Gastrocnemius medialis (tissue), 4 donors: Measurements from ENCODE around the gene PSTPIP1. TPM values are rescaled to one million over a fixed set of nuclear protein-coding genes. Genes with fewer than 3 reads are reported as not detected.
A peak's percentile ranks its signal among the peaks of the same experiment; 100 is the strongest.

Source experiments
- ATAC-seq, 2 donors: fragments of 150-250 bp; one replicate each; pipeline ENCODE4 v1.9.1; 2016
- DNase-seq, 2 donors: peaks; one replicate each; pipeline ENCODE4 v3.0.0-alpha.2; 2019
- H3K27ac ChIP-seq, 4 donors: fragments of 200-600 bp; sonication (generic); 1 replicate in 1 of 4; 2 replicates in 3 of 4; pipeline ENCODE4 v1.5.1; 2016 to 2018; ENCODE audit warnings: mild to moderate bottlenecking in 2 of 4, moderate library complexity in 1 of 4
- H3K27me3 ChIP-seq, 3 donors: fragments of 200-600 bp; sonication (generic) in 2 of 3; 1 replicate in 1 of 3; 2 replicates in 2 of 3; pipeline versions ENCODE4 v1.5.1 to v1.6.0; 2016 to 2019; ENCODE audit warnings: mild to moderate bottlenecking in 1 of 3, moderate library complexity in 1 of 3
- H3K36me3 ChIP-seq, 2 donors: fragments of 200-600 bp; sonication (generic) in 1 of 2; one replicate each; pipeline ENCODE4 v1.5.1; 2017 to 2018
- H3K4me1 ChIP-seq, 2 donors: fragments of 200-600 bp; sonication (generic) in 1 of 2; one replicate each; pipeline ENCODE4 v1.5.1; 2016 to 2017; ENCODE audit warnings: mild to moderate bottlenecking in 2 of 2
- H3K4me3 ChIP-seq, 4 donors: fragments of 200-600 bp; sonication (generic) in 3 of 4; 1 replicate in 1 of 4; 2 replicates in 3 of 4; pipeline ENCODE4 v1.5.1; 2016 to 2019; ENCODE audit warnings: mild to moderate bottlenecking in 2 of 4
- H3K9me3 ChIP-seq, 3 donors: fragments of 200-600 bp; sonication (generic) in 2 of 3; 1 replicate in 1 of 3; 2 replicates in 2 of 3; pipeline ENCODE4 v1.5.1; 2016 to 2019
- CTCF ChIP-seq, 5 experiments: fragments of 450-650 bp in 3 of 5; fragments of 200-600 bp in 2 of 5; sonication (generic) in 2 of 5; IDR thresholded peaks in 4 of 5; conservative IDR thresholded peaks in 1 of 5; 1 replicate in 4 of 5; 2 replicates in 1 of 5; pipeline ENCODE4 v1.5.1; 2016 to 2019; ENCODE audit warnings: antibody characterized with exemption in 5 of 5, mild to moderate bottlenecking in 3 of 5, moderate library complexity in 3 of 5
- POLR2A ChIP-seq, 2 donors: fragments of 450-650 bp; IDR thresholded peaks; one replicate each; pipeline ENCODE4 v1.6.1; 2017; ENCODE audit warnings: antibody characterized with exemption in 2 of 2, mild to moderate bottlenecking in 2 of 2, moderate library complexity in 2 of 2
- in situ Hi-C, 4 donors: fragments of 200-750 bp; cut with MboI; loops; one replicate each; pipeline versions ENCODE4 v1.15.0 to v1.8.0; 2017; ENCODE audit warnings: low sequenced_read_pairs in 4 of 4
- intact Hi-C: fragments of 100-400 bp; cut with DNase I; formaldehyde crosslinking; loops from one replicate; pipeline ENCODE4 v1.15.1; 2023; ENCODE audit warnings: low total_unique reads
- total RNA-seq, 4 donors: library from RNA; depleted of rRNA; stranded (reverse); fragments of >200 nt; gene quantifications; one replicate each; pipeline versions ENCODE4 v1.1.0 to v1.2.3, GENCODE V29; 2016

The PSTPIP1 gene
- total RNA-seq, 4 donors from 2014 or later = 0.76 to 5.2 (median 3.1) TPM; not detected in 1

DNA sequence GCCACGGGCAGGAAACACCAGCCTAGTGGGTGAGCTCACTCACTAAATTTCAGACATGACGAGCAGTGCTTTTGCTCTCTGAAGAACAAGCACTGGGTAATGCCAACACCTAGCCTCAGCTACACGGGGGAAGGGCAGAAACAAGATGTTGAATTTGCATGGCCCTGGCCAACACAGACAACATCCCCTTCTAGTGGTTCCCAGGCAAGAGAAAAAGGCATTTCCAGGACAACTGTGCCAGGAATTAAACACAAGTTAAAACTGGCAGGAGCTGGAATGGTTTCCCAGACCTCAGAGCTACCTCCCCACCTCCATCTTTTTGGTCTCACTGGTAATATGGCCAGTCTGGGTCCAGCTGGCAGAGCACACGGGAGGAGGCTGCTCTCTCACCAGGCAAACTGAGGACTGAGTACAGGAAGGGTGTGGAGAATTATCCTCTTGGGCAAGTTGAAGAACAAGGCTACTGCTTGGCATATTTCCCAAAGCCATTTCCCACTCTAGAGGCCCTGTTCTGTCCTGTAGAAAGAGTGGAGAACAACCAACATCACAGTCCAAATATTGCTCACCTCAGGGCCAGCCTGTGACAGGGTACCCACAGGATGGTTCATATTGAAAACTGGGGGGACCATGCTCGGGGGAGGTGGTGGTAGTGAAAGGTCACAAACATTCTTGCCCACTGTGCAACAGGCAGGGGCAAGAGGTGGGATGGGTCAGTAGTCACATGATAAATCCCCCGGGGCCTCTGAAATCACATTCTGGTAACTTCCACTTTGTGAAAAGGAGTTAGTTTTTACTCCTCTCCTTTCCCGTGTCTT is 49.5 kb downstream of the PSTPIP1 start:
- peak in 1 of 2 donors; percentile 19 for DNase-seq
- peak in 1 of 2 donors; percentile 56 for ATAC-seq
- TF ChIP-seq POLR2A (IDR thresholded peaks at IDR 0.05) (no peak), CTCF (IDR thresholded peaks at IDR 0.05 in 4 of 5, conservative IDR thresholded peaks at IDR 0.05 in 1 of 5) (no peak)
- no peak overlapping the region for H3K4me3 ChIP-seq
- in situ Hi-C loops = no loop called here
- peak overlapping the region in 3 of 4 donors; percentile 29 to 63 (median 62) for H3K27ac ChIP-seq
- H3K36me3 ChIP-seq = peaks cover 0 to 22% of the 10 kb centered on the region in 2 donors
- no peaks in the 10 kb centered on the region for H3K9me3 ChIP-seq
- peaks cover 8 to 29% of the 10 kb centered on the region in 2 donors for H3K4me1 ChIP-seq
- H3K27me3 ChIP-seq = no peaks in the 10 kb centered on the region
- intact Hi-C loops = no loop called here

DNA sequence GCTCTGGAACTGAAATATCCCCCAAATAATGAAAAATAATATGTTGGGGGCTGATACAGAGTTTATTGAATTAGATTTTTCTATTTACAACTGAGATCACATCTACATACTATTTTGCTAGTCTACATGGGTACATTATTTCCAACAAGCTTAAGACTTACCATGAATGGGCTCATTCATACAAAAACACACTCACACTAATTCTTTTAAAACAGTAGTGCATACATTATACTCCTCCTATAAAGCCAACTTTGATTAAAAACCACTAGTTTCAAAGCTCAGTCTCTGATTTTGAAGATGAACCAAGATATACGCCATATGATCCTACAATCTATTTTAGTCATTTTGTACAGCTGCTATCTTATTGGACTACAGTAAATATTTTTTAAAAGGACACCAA is 51.1 kb downstream of the PSTPIP1 start:
- intact Hi-C loops (no loop called here), in situ Hi-C loops (no loop called here)
- ATAC-seq = no peak

DNA sequence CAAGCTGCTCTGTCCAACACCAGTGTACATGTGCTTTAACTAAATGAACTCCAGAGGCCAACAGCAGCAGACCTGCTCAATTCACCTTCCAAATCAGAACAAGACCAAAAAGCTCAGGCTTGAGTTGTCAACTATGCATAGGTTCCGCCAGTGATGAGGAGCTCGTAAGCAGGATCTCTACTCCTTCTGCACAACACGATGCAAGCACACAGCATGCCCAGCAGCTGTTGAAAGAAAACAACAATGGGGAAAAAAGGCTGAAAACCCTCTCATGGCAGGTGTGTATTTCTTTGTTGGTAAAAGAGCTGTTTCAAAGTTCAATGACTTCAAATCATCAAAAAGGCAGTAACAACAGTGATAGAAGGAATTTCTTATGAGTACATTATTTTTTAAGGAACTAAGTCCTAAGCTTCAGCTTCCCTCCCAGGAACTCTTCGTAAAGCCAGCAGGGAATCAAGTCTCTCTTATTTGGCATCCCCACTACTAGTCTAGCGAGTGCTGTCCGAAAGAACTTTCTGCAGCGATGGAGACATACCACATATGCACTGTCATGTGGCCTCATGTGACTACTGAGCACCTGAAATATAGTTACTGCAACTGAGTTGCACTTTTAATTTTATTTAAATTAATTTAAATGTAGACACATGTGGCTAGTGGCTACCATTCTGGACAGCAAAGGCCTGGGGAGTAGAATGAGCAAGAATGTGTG is 51.9 kb downstream of the PSTPIP1 start:
- H3K4me1 ChIP-seq = peaks cover 8 to 24% of the 10 kb centered on the region in 2 donors
- in situ Hi-C loops (no loop called here), intact Hi-C loops (no loop called here)
- H3K9me3 ChIP-seq = no peaks in the 10 kb centered on the region
- ATAC-seq (peak; percentile 77 to 79), DNase-seq (peak in 1 of 2 donors; percentile 31)
- peak overlapping the region; percentile 24 to 67 (median 53) for H3K27ac ChIP-seq
- peaks cover 0 to 43% of the 10 kb centered on the region in 2 donors for H3K36me3 ChIP-seq
- H3K4me3 ChIP-seq = no peak overlapping the region
- H3K27me3 ChIP-seq = no peaks in the 10 kb centered on the region
- no peak for TF ChIP-seq POLR2A (IDR thresholded peaks at IDR 0.05)
- TF ChIP-seq CTCF (IDR thresholded peaks at IDR 0.05 in 4 of 5, conservative IDR thresholded peaks at IDR 0.05 in 1 of 5) = no peak

More for the DNA sequence above, 51.1 kb downstream of the PSTPIP1 start:
- no peak for DNase-seq
- Histone ChIP-seq H3K4me3 (no peak overlapping the region), H3K36me3 (peaks cover 0 to 34% of the 10 kb centered on the region in 2 donors), H3K9me3 (no peaks in the 10 kb centered on the region), H3K4me1 (peaks cover 8 to 26% of the 10 kb centered on the region in 2 donors), H3K27ac (peak overlapping the region in 3 of 4 donors; percentile 6 to 67 (median 64)), H3K27me3 (no peaks in the 10 kb centered on the region)
- TF ChIP-seq CTCF (IDR thresholded peaks at IDR 0.05 in 4 of 5, conservative IDR thresholded peaks at IDR 0.05 in 1 of 5) (no peak), POLR2A (IDR thresholded peaks at IDR 0.05) (no peak)

DNA sequence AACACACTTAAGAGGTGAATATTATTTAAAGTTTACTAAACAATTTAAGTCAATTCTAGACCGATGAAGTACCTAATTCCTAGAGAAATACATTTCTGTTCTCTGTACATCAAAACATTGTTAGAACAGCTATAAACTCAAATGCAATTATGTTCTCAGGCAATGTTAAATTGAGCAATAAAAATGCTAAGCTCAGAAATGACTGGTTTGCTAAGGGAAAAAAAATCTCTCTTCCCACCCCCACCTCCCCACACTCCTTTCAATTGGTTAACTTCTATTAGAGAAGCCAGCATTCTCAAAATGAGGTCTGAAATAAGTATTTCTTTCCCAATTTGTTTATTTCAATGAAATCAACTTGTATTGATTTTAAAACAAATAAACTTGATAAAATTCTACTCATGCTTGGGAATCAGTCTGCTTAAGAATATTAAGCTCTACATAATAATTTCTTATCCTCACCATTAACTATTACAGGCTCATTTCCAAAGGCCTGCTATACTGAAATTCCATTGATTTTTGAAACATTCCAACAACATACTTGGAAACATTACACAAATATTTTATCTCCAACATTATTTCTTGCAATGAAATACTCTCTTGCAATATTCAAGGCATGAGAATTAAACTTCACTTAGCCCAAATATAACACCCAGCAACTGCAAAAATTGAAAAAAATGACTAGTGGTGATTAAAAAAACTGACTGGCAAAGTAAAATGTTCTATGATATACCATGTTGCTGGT is 53.4 kb downstream of the PSTPIP1 start:
- peaks cover 8 to 28% of the 10 kb centered on the region in 2 donors for H3K4me1 ChIP-seq
- H3K27me3 ChIP-seq = no peaks in the 10 kb centered on the region
- no peak overlapping the region for H3K4me3 ChIP-seq
- DNase-seq = no peak
- intact Hi-C loops = no loop called here
- H3K36me3 ChIP-seq = peaks cover 0 to 47% of the 10 kb centered on the region in 2 donors
- ATAC-seq = no peak
- TF ChIP-seq CTCF (IDR thresholded peaks at IDR 0.05 in 4 of 5, conservative IDR thresholded peaks at IDR 0.05 in 1 of 5) = no peak
- no peak for TF ChIP-seq POLR2A (IDR thresholded peaks at IDR 0.05)
- in situ Hi-C loops = no loop called here
- peak overlapping the region in 1 of 4 donors; percentile 67 for H3K27ac ChIP-seq
- no peaks in the 10 kb centered on the region for H3K9me3 ChIP-seq
